ENCODE measurements around the gene EPHB6. TPM values are rescaled to one million over a fixed set of nuclear protein-coding genes. Genes with fewer than 3 reads are reported as not detected.

EPHB6 gene
- total RNA-seq, 4 donors from 2014 or later: 6.9 to 84.3 (median 22.1) TPM

DNA sequence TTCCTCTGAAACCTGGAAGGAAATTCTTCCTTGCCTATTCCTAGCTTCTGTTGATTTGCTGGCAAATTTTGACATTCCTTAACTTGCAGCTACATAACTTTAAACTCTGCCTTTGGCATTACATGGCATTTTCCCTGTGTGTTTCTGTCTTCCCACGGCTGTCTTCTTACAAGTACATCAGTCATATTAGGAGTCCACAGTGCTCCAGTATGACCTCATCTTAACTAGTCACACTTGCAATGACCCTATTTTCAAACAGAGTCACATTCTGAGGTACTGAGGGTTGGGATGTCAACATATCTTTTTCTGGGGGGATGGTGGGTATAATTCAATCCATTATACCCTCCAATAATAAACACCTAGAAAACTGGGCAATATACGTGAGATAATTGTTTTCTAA, 37.4 kb upstream of the EPHB6 start:
- H3K36me3 ChIP-seq: no peaks in the 10 kb centered on the region
- no peak overlapping the region for H3K4me3 ChIP-seq
- H3K27ac ChIP-seq: no peak overlapping the region
- 54 to 63% methylated on average over 2 of the region's 2 CpGs for WGBS, 2 donors
- H3K4me1 ChIP-seq: no peaks in the 10 kb centered on the region
- H3K9me3 ChIP-seq: no peaks in the 10 kb centered on the region
- no peak for DNase-seq (ENCODE audit: low spot score in 2 of 2)
- TF ChIP-seq EP300 (IDR thresholded peaks at IDR 0.05) (no peak), POLR2A (IDR thresholded peaks at IDR 0.05) (no peak)
- H3K27me3 ChIP-seq: peaks cover 0 to 3% of the 10 kb centered on the region in 2 donors

DNA sequence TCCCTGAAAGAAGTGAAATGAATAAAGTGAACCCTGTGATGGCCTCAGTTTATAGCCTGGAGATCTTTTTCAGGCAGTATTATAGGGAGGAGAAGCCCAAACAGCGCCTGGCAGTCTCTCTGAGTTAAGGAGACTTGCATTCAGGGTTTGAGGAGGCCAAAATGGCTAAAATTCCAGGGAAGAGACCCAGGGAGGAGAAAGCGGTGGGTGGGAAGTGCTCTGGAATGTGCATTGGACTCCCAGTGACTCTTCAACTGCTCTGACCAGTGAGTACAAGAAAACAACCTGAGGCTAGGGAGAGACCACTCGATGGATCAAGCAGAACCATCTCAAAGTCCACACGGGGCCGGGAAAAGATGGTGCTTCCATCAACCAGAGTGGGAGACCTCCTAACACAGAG, 35.3 kb upstream of the EPHB6 start:
- Histone ChIP-seq H3K4me1 (no peaks in the 10 kb centered on the region), H3K36me3 (no peaks in the 10 kb centered on the region), H3K9me3 (peaks cover 0 to 9% (median 1%) of the 10 kb centered on the region in 4 donors), H3K27ac (no peak overlapping the region), H3K27me3 (no peaks in the 10 kb centered on the region), H3K4me3 (no peak overlapping the region)
- DNase-seq (ENCODE audit: low spot score in 2 of 2): no peak
- WGBS, 2 donors: 75 to 78% methylated on average over 5 of the region's 5 CpGs
- TF ChIP-seq EP300 (IDR thresholded peaks at IDR 0.05): no peak
- no peak for TF ChIP-seq POLR2A (IDR thresholded peaks at IDR 0.05)
- TF ChIP-seq, protein P1, sequence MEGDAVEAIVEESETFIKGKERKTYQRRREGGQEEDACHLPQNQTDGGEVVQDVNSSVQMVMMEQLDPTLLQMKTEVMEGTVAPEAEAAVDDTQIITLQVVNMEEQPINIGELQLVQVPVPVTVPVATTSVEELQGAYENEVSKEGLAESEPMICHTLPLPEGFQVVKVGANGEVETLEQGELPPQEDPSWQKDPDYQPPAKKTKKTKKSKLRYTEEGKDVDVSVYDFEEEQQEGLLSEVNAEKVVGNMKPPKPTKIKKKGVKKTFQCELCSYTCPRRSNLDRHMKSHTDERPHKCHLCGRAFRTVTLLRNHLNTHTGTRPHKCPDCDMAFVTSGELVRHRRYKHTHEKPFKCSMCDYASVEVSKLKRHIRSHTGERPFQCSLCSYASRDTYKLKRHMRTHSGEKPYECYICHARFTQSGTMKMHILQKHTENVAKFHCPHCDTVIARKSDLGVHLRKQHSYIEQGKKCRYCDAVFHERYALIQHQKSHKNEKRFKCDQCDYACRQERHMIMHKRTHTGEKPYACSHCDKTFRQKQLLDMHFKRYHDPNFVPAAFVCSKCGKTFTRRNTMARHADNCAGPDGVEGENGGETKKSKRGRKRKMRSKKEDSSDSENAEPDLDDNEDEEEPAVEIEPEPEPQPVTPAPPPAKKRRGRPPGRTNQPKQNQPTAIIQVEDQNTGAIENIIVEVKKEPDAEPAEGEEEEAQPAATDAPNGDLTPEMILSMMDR (IDR thresholded peaks at IDR 0.05): no peak

- no peak for DNase-seq (ENCODE audit: low spot score in 2 of 2)
- H3K36me3 ChIP-seq: no peaks in the 10 kb centered on the region
- no peak overlapping the region for H3K4me3 ChIP-seq
- no peaks in the 10 kb centered on the region for H3K4me1 ChIP-seq
- TF ChIP-seq EP300 (IDR thresholded peaks at IDR 0.05) (no peak), POLR2A (IDR thresholded peaks at IDR 0.05) (no peak)
- TF ChIP-seq, protein P1 (IDR thresholded peaks at IDR 0.05): no peak
- 0 to 2% methylated on average over 1 of the region's 1 CpG for WGBS, 2 donors
- H3K27ac ChIP-seq: no peak overlapping the region
- H3K27me3 ChIP-seq: no peaks in the 10 kb centered on the region
- H3K9me3 ChIP-seq: peaks cover 0 to 9% (median 4%) of the 10 kb centered on the region in 4 donors
Observed at GRCh38 chr7:142822714-142823113, 32.2 kb upstream of the EPHB6 start.

GRCh38 chr7:142827951-142828500, 26.9 kb upstream of the EPHB6 start:
- TF ChIP-seq, protein P1 (IDR thresholded peaks at IDR 0.05): no peak
- TF ChIP-seq EP300 (IDR thresholded peaks at IDR 0.05) (no peak), POLR2A (IDR thresholded peaks at IDR 0.05) (no peak)
- Histone ChIP-seq H3K36me3 (no peaks in the 10 kb centered on the region), H3K9me3 (peaks cover 0 to 8% (median 4%) of the 10 kb centered on the region in 4 donors), H3K4me3 (no peak overlapping the region), H3K27me3 (no peaks in the 10 kb centered on the region), H3K4me1 (no peaks in the 10 kb centered on the region), H3K27ac (no peak overlapping the region)
- WGBS, 2 donors: 25 to 30% methylated on average over 1 of the region's 1 CpG
- DNase-seq (ENCODE audit: low spot score in 2 of 2): no peak

- H3K27ac ChIP-seq: no peak overlapping the region
- peaks cover 0 to 3% (median 0%) of the 10 kb centered on the region in 4 donors for H3K4me1 ChIP-seq
- DNase-seq (ENCODE audit: low spot score in 2 of 2): no peak
- WGBS, 2 donors: 63 to 72% methylated on average over 2 of the region's 2 CpGs
- H3K9me3 ChIP-seq: no peaks in the 10 kb centered on the region
- H3K4me3 ChIP-seq: no peak overlapping the region
- no peaks in the 10 kb centered on the region for H3K27me3 ChIP-seq
- no peaks in the 10 kb centered on the region for H3K36me3 ChIP-seq
- TF ChIP-seq, protein P1 (IDR thresholded peaks at IDR 0.05): no peak
- TF ChIP-seq EP300 (IDR thresholded peaks at IDR 0.05): no peak
- TF ChIP-seq POLR2A (IDR thresholded peaks at IDR 0.05): no peak
Observed at GRCh38 chr7:142832417-142832816, 22.5 kb upstream of the EPHB6 start.

Measured in tibial nerve (tissue), 4 donors.